ENCODE measurements around the gene NTRK1.

DNA sequence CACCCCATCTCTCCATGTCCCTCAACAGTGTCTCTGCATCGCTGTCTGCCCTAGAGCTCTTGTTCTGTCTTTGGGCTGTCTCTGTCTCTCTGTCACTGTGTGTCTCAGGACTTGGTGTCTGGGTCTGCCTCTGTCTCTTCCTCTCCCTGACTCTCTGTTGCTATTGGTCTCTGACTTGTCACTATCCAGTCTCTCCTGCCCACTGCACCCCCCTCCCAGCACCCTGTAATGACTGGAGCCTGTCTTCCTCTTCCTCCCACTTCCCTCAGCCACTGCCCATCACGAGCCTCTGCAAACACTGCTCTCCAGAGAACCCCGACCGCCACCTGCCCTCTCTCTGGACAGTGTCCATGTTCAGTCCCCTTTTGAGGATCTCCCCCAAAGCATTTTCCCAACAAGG lies 45.0 kb downstream of the NTRK1 start:
- TF ChIP-seq CTCF (IDR thresholded peaks at IDR 0.05), result no peak
- no peak for TF ChIP-seq POLR2A (IDR thresholded peaks at IDR 0.05)

Measured in esophagus squamous epithelium (tissue), 4 donors.